Skeletal muscle tissue (tissue), 4 donors: ENCODE results near the gene PRRX1. TPM values are rescaled to one million over a fixed set of nuclear protein-coding genes. Genes with fewer than 3 reads are reported as not detected.

Source experiments
- H3K27ac ChIP-seq: one replicate; pipeline ENCODE4 v1.7.0; 2013; ENCODE audit warnings: mild to moderate bottlenecking, low read depth, low read length, inconsistent platforms
- H3K27me3 ChIP-seq, 3 donors: one replicate each; pipeline ENCODE4 v1.7.0; 2013; ENCODE audit warnings: low read length in 3 of 3; ENCODE audit not compliant: control insufficient read depth in 3 of 3, insufficient read depth in 3 of 3
- H3K36me3 ChIP-seq, 3 donors: one replicate each; pipeline ENCODE4 v1.7.0; 2013; ENCODE audit warnings: low read length in 3 of 3; ENCODE audit not compliant: control insufficient read depth in 3 of 3, insufficient read depth in 3 of 3
- H3K4me1 ChIP-seq, 3 donors: one replicate each; pipeline ENCODE4 v1.7.0; 2013; ENCODE audit warnings: low read length in 3 of 3, mild to moderate bottlenecking in 3 of 3; ENCODE audit not compliant: control insufficient read depth in 3 of 3, insufficient read depth in 3 of 3
- H3K4me3 ChIP-seq, 3 donors: one replicate each; pipeline ENCODE4 v1.7.0; 2013; ENCODE audit warnings: low read length in 3 of 3
- H3K9ac ChIP-seq, 3 donors: one replicate each; pipeline ENCODE4 v1.7.0; 2013; ENCODE audit warnings: low read length in 3 of 3, mild to moderate bottlenecking in 3 of 3, moderate library complexity in 2 of 3, low read depth in 1 of 3
- H3K9me3 ChIP-seq, 3 donors: one replicate each; pipeline ENCODE4 v1.7.0; 2013; ENCODE audit warnings: low read length in 3 of 3; ENCODE audit not compliant: control insufficient read depth in 3 of 3
- total RNA-seq: library from RNA; depleted of rRNA; stranded (reverse); fragments of >200 nt; gene quantifications from one replicate; pipeline ENCODE4 v1.2.3, GENCODE V29; 2014
- donor health status: Osteomylitis.

The PRRX1 gene
- total RNA-seq, 1 donor from 2014 or later, result 127 TPM

DNA sequence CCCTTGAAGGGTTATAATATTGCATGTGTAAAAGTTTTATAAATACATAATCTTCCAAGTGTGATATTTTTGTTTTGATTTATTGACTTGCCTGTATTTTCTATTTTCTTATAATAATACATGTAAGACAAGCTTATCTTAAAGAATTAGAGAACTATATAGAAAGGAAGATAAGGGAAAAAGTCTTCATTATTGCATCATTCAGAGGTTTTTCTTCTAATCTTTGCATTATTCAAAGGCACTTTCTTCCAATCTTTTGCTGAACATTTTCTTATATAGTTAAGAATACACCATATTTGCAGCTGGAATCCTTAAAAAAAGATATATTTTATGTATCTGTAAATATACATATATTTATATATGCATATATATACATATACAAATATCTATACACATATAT is 33.4 kb downstream of the PRRX1 start:
- Histone ChIP-seq H3K36me3 (no peaks in the 10 kb centered on the region), H3K4me3 (no peak overlapping the region), H3K27me3 (no peaks in the 10 kb centered on the region), H3K9ac (peak overlapping the region in 1 of 3 donors; percentile 1), H3K9me3 (no peaks in the 10 kb centered on the region), H3K27ac (peak overlapping the region; percentile 48), H3K4me1 (peaks cover 39 to 58% (median 58%) of the 10 kb centered on the region in 3 donors)

DNA sequence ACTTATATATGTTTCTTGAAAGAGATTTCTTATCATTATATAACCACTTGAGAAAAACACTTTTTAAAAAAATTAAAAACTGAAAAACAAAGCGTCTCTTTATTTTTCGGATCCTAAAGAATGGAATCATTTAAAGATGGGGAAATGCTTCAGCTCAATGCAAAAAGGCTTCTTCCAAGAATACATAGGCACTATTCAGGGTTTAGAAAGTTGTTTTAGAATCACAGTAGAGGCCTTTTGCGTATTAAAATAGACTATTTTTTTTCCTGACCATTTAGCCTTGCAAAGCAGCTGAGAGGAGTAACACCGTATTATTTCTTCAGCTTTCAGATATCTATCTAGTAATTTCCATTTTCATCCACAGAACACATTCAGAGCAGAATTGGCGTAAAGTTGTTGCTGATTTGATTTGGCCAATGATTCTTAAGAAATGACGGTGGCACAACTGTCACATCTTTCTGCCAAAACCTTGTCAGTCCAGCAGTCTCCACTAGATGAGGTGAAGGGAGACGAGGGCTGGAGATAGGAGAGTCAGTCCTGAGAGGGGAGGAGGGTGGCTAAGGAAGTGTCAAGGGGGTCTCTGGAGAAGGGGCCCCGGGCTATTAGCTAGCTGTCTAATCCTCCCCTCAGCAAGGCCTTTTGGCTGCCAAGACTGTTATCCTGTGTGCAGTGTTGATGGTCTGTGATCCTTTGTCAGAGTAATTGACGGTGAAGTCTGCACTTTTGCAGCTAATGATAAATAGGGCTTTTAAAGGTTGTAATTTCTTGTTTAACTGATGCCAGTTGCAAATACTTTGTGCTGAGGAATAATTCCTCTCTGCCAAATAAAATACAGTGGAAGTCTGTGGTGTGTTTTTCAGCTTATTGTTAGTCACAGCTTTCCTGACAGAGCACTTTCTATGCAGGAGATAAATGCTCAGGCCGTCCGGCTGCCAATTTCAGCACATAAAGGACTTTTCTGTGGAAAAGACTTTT is 34.7 kb downstream of the PRRX1 start:
- peak overlapping the region; percentile 22 to 60 (median 41) for H3K9ac ChIP-seq
- H3K27me3 ChIP-seq, result no peaks in the 10 kb centered on the region
- H3K9me3 ChIP-seq, result no peaks in the 10 kb centered on the region
- H3K4me1 ChIP-seq, result peaks cover 31 to 49% (median 48%) of the 10 kb centered on the region in 3 donors
- peak overlapping the region in 2 of 3 donors; percentile 8 to 29 for H3K4me3 ChIP-seq
- no peaks in the 10 kb centered on the region for H3K36me3 ChIP-seq
- H3K27ac ChIP-seq, result peak overlapping the region; percentile 26

GRCh38 chr1:170699696-170700095 is 35.8 kb downstream of the PRRX1 start:
- Histone ChIP-seq H3K9me3 (no peaks in the 10 kb centered on the region), H3K4me1 (peaks cover 30 to 47% (median 43%) of the 10 kb centered on the region in 3 donors), H3K27ac (peak overlapping the region; percentile 6), H3K27me3 (no peaks in the 10 kb centered on the region), H3K36me3 (no peaks in the 10 kb centered on the region), H3K4me3 (no peak overlapping the region), H3K9ac (peak overlapping the region in 1 of 3 donors; percentile 47)

DNA sequence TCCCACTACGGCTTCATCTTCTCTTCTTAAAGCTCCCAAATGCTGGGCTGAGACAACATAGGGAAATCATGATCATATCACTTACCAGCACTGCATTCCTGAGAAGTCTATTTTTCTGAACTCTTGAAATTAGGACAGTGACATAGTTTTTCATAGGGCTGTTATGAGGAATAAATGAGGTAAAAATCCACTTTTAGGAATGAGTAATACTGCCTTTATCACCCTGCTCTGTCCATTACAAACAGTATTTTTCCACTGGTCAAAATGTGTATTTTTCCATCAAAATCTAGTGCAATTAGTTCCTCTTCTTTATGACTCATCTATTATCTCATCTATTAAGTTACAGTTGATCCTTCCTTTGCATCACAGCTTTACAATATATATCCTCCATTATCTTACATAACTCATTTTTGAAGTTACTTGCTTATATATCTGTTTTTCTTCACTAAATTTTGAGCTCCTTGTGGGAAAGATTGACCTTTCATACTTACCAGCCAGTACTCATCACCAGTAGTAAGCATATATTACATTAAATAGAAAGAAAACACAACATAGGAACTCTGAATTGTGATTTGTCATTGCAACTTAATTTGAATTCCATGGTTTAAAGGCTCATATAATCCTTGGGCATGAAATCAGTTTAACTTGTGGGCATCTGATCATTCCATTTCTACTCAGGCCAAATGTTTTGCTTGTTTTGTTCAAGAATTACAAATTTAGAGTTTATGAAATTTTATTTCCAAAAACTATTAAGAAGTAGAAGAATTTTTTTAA is 37.1 kb downstream of the PRRX1 start:
- peaks cover 17 to 43% (median 35%) of the 10 kb centered on the region in 3 donors for H3K4me1 ChIP-seq
- no peak overlapping the region for H3K9ac ChIP-seq
- no peaks in the 10 kb centered on the region for H3K36me3 ChIP-seq
- no peaks in the 10 kb centered on the region for H3K27me3 ChIP-seq
- no peaks in the 10 kb centered on the region for H3K9me3 ChIP-seq
- no peak overlapping the region for H3K4me3 ChIP-seq
- peak overlapping the region; percentile 0 for H3K27ac ChIP-seq

DNA sequence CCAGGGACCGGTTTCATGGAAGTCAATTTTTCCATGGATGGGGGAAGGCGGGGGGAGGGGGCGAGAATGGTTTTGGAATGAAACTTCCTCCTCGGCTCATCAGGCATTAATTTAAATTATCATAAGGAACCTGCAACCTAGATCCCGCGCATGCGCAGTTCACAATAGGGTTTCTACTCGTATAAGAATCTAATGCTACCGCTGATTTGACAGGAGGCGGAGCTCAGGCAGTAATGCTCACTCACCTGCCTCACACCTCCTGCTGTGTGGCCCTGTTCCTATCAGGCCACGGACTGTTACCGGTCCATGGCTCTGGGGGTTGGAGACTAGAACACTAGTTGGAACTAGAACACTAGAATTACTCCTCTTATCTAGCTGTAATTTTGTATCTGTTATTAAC is 38.0 kb downstream of the PRRX1 start:
- no peak overlapping the region for H3K4me3 ChIP-seq
- H3K9ac ChIP-seq, result no peak overlapping the region
- H3K27ac ChIP-seq, result no peak overlapping the region
- no peaks in the 10 kb centered on the region for H3K27me3 ChIP-seq
- H3K4me1 ChIP-seq, result peaks cover 15 to 41% (median 28%) of the 10 kb centered on the region in 3 donors
- no peaks in the 10 kb centered on the region for H3K9me3 ChIP-seq
- no peaks in the 10 kb centered on the region for H3K36me3 ChIP-seq

DNA sequence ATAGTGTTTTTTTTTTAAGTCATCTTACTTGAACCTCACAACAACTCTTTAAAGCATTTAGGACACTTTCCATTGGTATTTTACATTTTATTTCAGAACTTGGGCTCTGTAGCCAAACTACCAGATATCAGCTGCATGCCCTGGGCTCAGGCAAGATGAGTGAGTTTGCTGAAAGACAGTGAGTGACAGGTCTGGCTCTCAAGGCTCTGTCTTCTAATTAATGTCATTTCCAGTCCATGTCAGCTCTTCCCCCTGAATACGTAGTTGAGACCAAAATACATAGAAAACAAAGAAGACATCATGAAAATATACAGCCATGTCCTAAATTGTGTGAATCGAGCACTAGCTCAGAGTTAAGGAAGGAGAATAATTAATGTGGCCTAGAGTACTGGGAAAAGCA is 39.7 kb downstream of the PRRX1 start:
- H3K9me3 ChIP-seq, result no peaks in the 10 kb centered on the region
- no peaks in the 10 kb centered on the region for H3K27me3 ChIP-seq
- no peak overlapping the region for H3K27ac ChIP-seq
- H3K9ac ChIP-seq, result no peak overlapping the region
- no peak overlapping the region for H3K4me3 ChIP-seq
- H3K4me1 ChIP-seq, result peaks cover 22 to 44% (median 24%) of the 10 kb centered on the region in 3 donors
- no peaks in the 10 kb centered on the region for H3K36me3 ChIP-seq

DNA sequence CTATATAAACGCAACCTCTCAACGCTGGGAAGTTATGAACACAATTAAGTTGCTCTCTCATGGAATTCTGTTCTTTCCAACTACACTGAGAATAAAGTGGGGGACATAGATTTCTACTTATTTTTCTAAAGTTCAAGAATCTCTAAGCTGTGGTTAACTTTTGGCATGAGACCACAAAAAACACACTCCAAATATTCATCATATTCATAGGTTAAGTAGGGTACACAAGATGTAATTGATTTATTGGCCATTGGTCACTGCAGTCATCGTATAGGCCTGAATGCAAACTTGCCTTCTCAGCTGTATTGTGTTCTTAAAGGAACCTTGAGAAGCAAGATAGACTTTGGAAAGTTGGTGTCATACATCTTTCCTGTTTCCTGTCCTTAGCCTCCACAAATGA is 40.3 kb downstream of the PRRX1 start:
- no peaks in the 10 kb centered on the region for H3K9me3 ChIP-seq
- H3K27me3 ChIP-seq, result no peaks in the 10 kb centered on the region
- no peak overlapping the region for H3K9ac ChIP-seq
- peaks cover 19 to 44% (median 21%) of the 10 kb centered on the region in 3 donors for H3K4me1 ChIP-seq
- H3K27ac ChIP-seq, result no peak overlapping the region
- no peak overlapping the region for H3K4me3 ChIP-seq
- H3K36me3 ChIP-seq, result no peaks in the 10 kb centered on the region

GRCh38 chr1:170705981-170706380 is 42.0 kb downstream of the PRRX1 start:
- Histone ChIP-seq H3K4me3 (no peak overlapping the region), H3K36me3 (no peaks in the 10 kb centered on the region), H3K4me1 (peaks cover 6 to 31% (median 17%) of the 10 kb centered on the region in 3 donors), H3K27me3 (no peaks in the 10 kb centered on the region), H3K9me3 (no peaks in the 10 kb centered on the region), H3K9ac (no peak overlapping the region), H3K27ac (no peak overlapping the region)

GRCh38 chr1:170707117-170707516 is 43.2 kb downstream of the PRRX1 start:
- no peak overlapping the region for H3K4me3 ChIP-seq
- H3K36me3 ChIP-seq, result no peaks in the 10 kb centered on the region
- no peak overlapping the region for H3K9ac ChIP-seq
- peak overlapping the region; percentile 72 for H3K27ac ChIP-seq
- H3K27me3 ChIP-seq, result no peaks in the 10 kb centered on the region
- no peaks in the 10 kb centered on the region for H3K9me3 ChIP-seq
- H3K4me1 ChIP-seq, result peaks cover 5 to 28% (median 17%) of the 10 kb centered on the region in 3 donors
